Cardiac ventricle fibroblast (primary cell): ENCODE measurements around the gene BRCA2. TPM values are rescaled to one million over a fixed set of nuclear protein-coding genes. Genes with fewer than 3 reads are reported as not detected.

ENCODE experiments used
- total RNA-seq: library from RNA; depleted of rRNA; stranded (reverse); fragments of >200 nt; gene quantifications from 2 replicates; pipeline ENCODE4 v1.2.3, GENCODE V29; 2015

The BRCA2 gene, protein sequence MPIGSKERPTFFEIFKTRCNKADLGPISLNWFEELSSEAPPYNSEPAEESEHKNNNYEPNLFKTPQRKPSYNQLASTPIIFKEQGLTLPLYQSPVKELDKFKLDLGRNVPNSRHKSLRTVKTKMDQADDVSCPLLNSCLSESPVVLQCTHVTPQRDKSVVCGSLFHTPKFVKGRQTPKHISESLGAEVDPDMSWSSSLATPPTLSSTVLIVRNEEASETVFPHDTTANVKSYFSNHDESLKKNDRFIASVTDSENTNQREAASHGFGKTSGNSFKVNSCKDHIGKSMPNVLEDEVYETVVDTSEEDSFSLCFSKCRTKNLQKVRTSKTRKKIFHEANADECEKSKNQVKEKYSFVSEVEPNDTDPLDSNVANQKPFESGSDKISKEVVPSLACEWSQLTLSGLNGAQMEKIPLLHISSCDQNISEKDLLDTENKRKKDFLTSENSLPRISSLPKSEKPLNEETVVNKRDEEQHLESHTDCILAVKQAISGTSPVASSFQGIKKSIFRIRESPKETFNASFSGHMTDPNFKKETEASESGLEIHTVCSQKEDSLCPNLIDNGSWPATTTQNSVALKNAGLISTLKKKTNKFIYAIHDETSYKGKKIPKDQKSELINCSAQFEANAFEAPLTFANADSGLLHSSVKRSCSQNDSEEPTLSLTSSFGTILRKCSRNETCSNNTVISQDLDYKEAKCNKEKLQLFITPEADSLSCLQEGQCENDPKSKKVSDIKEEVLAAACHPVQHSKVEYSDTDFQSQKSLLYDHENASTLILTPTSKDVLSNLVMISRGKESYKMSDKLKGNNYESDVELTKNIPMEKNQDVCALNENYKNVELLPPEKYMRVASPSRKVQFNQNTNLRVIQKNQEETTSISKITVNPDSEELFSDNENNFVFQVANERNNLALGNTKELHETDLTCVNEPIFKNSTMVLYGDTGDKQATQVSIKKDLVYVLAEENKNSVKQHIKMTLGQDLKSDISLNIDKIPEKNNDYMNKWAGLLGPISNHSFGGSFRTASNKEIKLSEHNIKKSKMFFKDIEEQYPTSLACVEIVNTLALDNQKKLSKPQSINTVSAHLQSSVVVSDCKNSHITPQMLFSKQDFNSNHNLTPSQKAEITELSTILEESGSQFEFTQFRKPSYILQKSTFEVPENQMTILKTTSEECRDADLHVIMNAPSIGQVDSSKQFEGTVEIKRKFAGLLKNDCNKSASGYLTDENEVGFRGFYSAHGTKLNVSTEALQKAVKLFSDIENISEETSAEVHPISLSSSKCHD (N-terminal part only)
- total RNA-seq = 0.50 and 1.8 TPM in 2 replicates

DNA sequence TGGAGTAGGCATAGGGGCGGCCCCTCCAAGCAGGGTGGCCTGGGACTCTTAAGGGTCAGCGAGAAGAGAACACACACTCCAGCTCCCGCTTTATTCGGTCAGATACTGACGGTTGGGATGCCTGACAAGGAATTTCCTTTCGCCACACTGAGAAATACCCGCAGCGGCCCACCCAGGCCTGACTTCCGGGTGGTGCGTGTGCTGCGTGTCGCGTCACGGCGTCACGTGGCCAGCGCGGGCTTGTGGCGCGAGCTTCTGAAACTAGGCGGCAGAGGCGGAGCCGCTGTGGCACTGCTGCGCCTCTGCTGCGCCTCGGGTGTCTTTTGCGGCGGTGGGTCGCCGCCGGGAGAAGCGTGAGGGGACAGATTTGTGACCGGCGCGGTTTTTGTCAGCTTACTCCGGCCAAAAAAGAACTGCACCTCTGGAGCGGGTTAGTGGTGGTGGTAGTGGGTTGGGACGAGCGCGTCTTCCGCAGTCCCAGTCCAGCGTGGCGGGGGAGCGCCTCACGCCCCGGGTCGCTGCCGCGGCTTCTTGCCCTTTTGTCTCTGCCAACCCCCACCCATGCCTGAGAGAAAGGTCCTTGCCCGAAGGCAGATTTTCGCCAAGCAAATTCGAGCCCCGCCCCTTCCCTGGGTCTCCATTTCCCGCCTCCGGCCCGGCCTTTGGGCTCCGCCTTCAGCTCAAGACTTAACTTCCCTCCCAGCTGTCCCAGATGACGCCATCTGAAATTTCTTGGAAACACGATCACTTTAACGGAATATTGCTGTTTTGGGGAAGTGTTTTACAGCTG, at the start of gene BRCA2, which contains the start of gene ZAR1L:
BRCA2 (plus strand) TSS at position 271 of the 790 bp plus-strand sequence. CDS start 953 bp downstream, outside the sequence.
ZAR1L (minus strand) TSS at position 126 of the 790 bp plus-strand sequence. CDS start 3,438 bp downstream, outside the sequence.

DNA sequence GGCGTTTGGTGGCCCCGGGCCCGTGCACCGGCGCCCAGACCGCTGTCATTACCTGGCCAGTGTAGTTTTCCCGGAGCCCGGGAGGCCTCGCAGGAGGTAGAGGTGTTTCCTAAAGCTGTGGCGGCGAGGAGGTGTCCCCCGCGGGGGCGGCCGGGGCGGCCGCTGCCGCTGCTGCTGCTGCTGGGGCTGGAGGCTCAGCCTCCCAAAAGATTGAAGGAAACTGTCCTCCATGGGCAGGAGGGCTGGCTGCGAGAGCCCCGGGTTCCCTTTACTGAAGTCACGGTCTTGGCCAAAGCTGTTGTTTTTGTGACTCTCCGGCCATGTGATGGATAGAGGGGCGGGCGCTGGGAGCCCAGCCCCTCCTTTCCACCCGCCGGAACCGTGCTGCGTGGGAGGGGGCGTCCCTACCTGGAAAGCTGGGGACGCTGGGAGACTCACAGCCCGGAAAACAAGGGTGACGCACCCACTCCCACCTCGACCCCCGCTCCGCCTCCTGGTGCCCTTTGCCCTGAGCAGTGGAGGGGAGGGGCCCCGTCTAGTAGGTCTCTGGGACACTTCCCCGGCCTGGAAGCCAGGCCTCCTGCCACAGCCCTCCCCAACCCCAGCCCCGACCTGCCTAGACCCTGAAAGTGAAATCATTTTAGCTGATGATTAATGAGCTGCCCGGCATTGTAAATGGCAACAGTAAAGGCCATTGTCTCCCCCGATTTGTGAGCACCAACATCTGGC, 112.7 kb downstream of the BRCA2 start, which contains the start of gene N4BP2L1:
N4BP2L1 (minus strand) TSS at position 279 of the 729 bp plus-strand sequence; CDS start at position 231, 48 bp downstream.

Other genes with a start within 250 kb of the BRCA2 start
- not detected in 2 replicates for gene ZAR1L, start 145 bp upstream of the BRCA2 start, total RNA-seq
- gene N4BP2L1, start 112.6 kb downstream of the BRCA2 start, total RNA-seq = 5.4 and 6.9 TPM in 2 replicates
- gene N4BP2L2, start 223.3 kb downstream of the BRCA2 start, total RNA-seq = 41.9 and 138 TPM in 2 replicates